Liver (tissue), 9 donors: Measurements from ENCODE around the gene CLRN3. TPM values are rescaled to one million over a fixed set of nuclear protein-coding genes. Genes with fewer than 3 reads are reported as not detected.

Experiments used
- DNase-seq: peaks from one replicate; pipeline ENCODE4 v3.0.0-alpha.2; 2017; ENCODE audit warnings: low spot score
- H3K27ac ChIP-seq, 2 donors: one replicate each; pipeline ENCODE4 v1.7.0; 2013; ENCODE audit warnings: inconsistent platforms in 2 of 2, low read length in 2 of 2, control low read depth in 1 of 2, low read depth in 1 of 2, mild to moderate bottlenecking in 1 of 2
- H3K27me3 ChIP-seq, 4 donors: one replicate each; pipeline versions ENCODE4 v1.6.1 to v1.7.0; 2013; ENCODE audit warnings: low read length in 3 of 4, inconsistent platforms in 1 of 4, mild to moderate bottlenecking in 1 of 4, moderate library complexity in 1 of 4; ENCODE audit not compliant: control insufficient read depth in 4 of 4, insufficient read depth in 4 of 4
- H3K36me3 ChIP-seq, 4 donors: one replicate each; pipeline versions ENCODE4 v1.6.1 to v1.7.0; 2013; ENCODE audit warnings: low read length in 3 of 4, mild to moderate bottlenecking in 3 of 4, low read depth in 1 of 4, moderate library complexity in 1 of 4; ENCODE audit not compliant: control insufficient read depth in 4 of 4, insufficient read depth in 3 of 4
- H3K4me1 ChIP-seq, 4 donors: one replicate each; pipeline versions ENCODE4 v1.6.1 to v1.7.0; 2013; ENCODE audit warnings: low read length in 3 of 4, mild to moderate bottlenecking in 3 of 4, moderate library complexity in 1 of 4; ENCODE audit not compliant: control insufficient read depth in 4 of 4, insufficient read depth in 4 of 4
- H3K4me3 ChIP-seq, 3 donors: one replicate each; pipeline versions ENCODE4 v1.6.1 to v1.7.0; 2013; ENCODE audit warnings: low read length in 3 of 3, control low read depth in 1 of 3, low read depth in 1 of 3, mild to moderate bottlenecking in 1 of 3
- H3K9ac ChIP-seq, 2 donors: one replicate each; pipeline ENCODE4 v1.7.0; 2013; ENCODE audit warnings: low read length in 2 of 2, mild to moderate bottlenecking in 2 of 2, moderate library complexity in 2 of 2, control low read depth in 1 of 2, low read depth in 1 of 2
- H3K9me3 ChIP-seq, 4 donors: one replicate each; pipeline versions ENCODE4 v1.6.1 to v1.7.0; 2013; ENCODE audit warnings: low read length in 3 of 4; ENCODE audit not compliant: control insufficient read depth in 4 of 4
- ATF3 ChIP-seq: IDR thresholded peaks from 2 replicates; pipeline ENCODE4 v1.6.1; 2016; ENCODE audit warnings: antibody characterized with exemption
- EGR1 ChIP-seq, 2 donors: IDR thresholded peaks; 2 replicates each; pipeline ENCODE4 v1.6.1; 2016 to 2018; ENCODE audit warnings: antibody characterized with exemption in 2 of 2, low read depth in 2 of 2
- FOXA1 ChIP-seq: IDR thresholded peaks from 2 replicates; pipeline ENCODE4 v1.6.1; 2016; ENCODE audit warnings: antibody characterized with exemption
- FOXA2 ChIP-seq: IDR thresholded peaks from 2 replicates; pipeline ENCODE4 v1.6.1; 2016; ENCODE audit warnings: antibody characterized with exemption
- GABPA ChIP-seq, 2 donors: IDR thresholded peaks in 1 of 2; conservative IDR thresholded peaks in 1 of 2; 2 replicates each; pipeline ENCODE4 v1.6.1; 2016; ENCODE audit warnings: antibody characterized with exemption in 2 of 2, mild to moderate bottlenecking in 1 of 2, moderate library complexity in 1 of 2
- HNF4A ChIP-seq, 2 donors: conservative IDR thresholded peaks; 2 replicates each; pipeline ENCODE4 v1.6.1; 2016; ENCODE audit warnings: antibody characterized with exemption in 2 of 2, mild to moderate bottlenecking in 2 of 2
- HNF4G ChIP-seq: IDR thresholded peaks from 2 replicates; pipeline ENCODE4 v1.6.1; 2016; ENCODE audit warnings: antibody characterized with exemption
- JUND ChIP-seq, 2 donors: IDR thresholded peaks; 2 replicates each; pipeline ENCODE4 v1.6.1; 2016; ENCODE audit warnings: antibody characterized with exemption in 2 of 2
- NR2F2 ChIP-seq: IDR thresholded peaks from 2 replicates; pipeline ENCODE4 v1.6.1; 2016; ENCODE audit warnings: antibody characterized with exemption
- RAD21 ChIP-seq, 2 donors: IDR thresholded peaks; 2 replicates each; pipeline ENCODE4 v1.6.1; 2016; ENCODE audit warnings: antibody characterized with exemption in 2 of 2, mild to moderate bottlenecking in 2 of 2
- RXRA ChIP-seq, 2 donors: IDR thresholded peaks; 2 replicates each; pipeline ENCODE4 v1.6.1; 2017 to 2018; ENCODE audit warnings: antibody characterized with exemption in 2 of 2, mild to moderate bottlenecking in 1 of 2
- TAF1 ChIP-seq: conservative IDR thresholded peaks from 2 replicates; pipeline ENCODE4 v1.6.1; 2016; ENCODE audit warnings: antibody characterized with exemption, mild to moderate bottlenecking
- YY1 ChIP-seq: IDR thresholded peaks from 2 replicates; pipeline ENCODE4 v1.6.1; 2016; ENCODE audit warnings: antibody characterized with exemption, mild to moderate bottlenecking
- WGBS: extraction: QIAGEN DNeasy Blood & Tissue Kit; methylation state at CpG from one replicate; pipeline ENCODE4 v1.1.7; 2013; 5-methylcytosine and 5-hydroxymethylcytosine counted together
- polyA plus RNA-seq, 2 donors: library from polyadenylated mRNA; stranded (reverse) in 1 of 2; unstranded in 1 of 2; fragments of 200-250 nt in 1 of 2; fragments of >200 nt in 1 of 2; fragmentation: Nextera tagmentation in 1 of 2; extraction: Ambion mirVana in 1 of 2; gene quantifications; one replicate each; pipeline versions ENCODE4 v1.2.1 to v1.2.3, GENCODE V29; 2013 to 2015
- total RNA-seq, 2 donors: library from RNA; depleted of rRNA; stranded (reverse); fragments of >200 nt; gene quantifications; one replicate each; pipeline ENCODE4 v1.2.3, GENCODE V29; 2014
- TF ChIP-seq, protein P1 (sequence below): fragments of 150-350 bp; IDR thresholded peaks from 2 replicates; pipeline ENCODE4 v1.5.1; 2017; ENCODE audit warnings: improper control_type of control experiment, low read depth, low read length; ENCODE audit not compliant: missing input control
- TF ChIP-seq, protein P2 (sequence below): IDR thresholded peaks from 2 replicates; pipeline ENCODE4 v1.6.1; 2016; ENCODE audit warnings: antibody characterized with exemption, mild to moderate bottlenecking
- TF ChIP-seq, protein P3 (sequence below): IDR thresholded peaks from 2 replicates; pipeline ENCODE4 v1.6.1; 2016; ENCODE audit warnings: antibody characterized with exemption
- TF ChIP-seq, protein P4 (sequence below): IDR thresholded peaks from 2 replicates; pipeline ENCODE4 v1.6.1; 2016; ENCODE audit warnings: antibody characterized with exemption
- donor health status: healthy.
- donor health status: healthy.
- donor health status: healthy.
- donor health status: healthy.
- donor health status: healthy.

The CLRN3 gene
- total and polyA plus RNA-seq, 4 donors, result 0.33 to 16.9 (median 6.9) TPM

- Histone ChIP-seq H3K27ac (peak overlapping the region in 1 of 2 donors; percentile 15), H3K36me3 (no peaks in the 10 kb centered on the region), H3K9me3 (peaks cover 0 to 4% (median 0%) of the 10 kb centered on the region in 4 donors), H3K4me3 (no peak overlapping the region), H3K4me1 (peaks cover 8 to 18% (median 15%) of the 10 kb centered on the region in 4 donors), H3K9ac (no peak overlapping the region), H3K27me3 (no peaks in the 10 kb centered on the region)
- 65% methylated on average over 23 of the region's 23 CpGs for WGBS
- no peak for DNase-seq
- TF ChIP-seq EGR1 (IDR thresholded peaks at IDR 0.05; ENCODE audit: low read depth in 2 of 2) (peak in 1 of 2 donors; percentile 68), TAF1 (no peak), RXRA (IDR thresholded peaks at IDR 0.05) (peak in 1 of 2 donors; percentile 26), HNF4A (conservative IDR thresholded peaks at IDR 0.05) (peak in 1 of 2 donors; percentile 33), NR2F2 (no peak)
- TF ChIP-seq, protein P1, sequence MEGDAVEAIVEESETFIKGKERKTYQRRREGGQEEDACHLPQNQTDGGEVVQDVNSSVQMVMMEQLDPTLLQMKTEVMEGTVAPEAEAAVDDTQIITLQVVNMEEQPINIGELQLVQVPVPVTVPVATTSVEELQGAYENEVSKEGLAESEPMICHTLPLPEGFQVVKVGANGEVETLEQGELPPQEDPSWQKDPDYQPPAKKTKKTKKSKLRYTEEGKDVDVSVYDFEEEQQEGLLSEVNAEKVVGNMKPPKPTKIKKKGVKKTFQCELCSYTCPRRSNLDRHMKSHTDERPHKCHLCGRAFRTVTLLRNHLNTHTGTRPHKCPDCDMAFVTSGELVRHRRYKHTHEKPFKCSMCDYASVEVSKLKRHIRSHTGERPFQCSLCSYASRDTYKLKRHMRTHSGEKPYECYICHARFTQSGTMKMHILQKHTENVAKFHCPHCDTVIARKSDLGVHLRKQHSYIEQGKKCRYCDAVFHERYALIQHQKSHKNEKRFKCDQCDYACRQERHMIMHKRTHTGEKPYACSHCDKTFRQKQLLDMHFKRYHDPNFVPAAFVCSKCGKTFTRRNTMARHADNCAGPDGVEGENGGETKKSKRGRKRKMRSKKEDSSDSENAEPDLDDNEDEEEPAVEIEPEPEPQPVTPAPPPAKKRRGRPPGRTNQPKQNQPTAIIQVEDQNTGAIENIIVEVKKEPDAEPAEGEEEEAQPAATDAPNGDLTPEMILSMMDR, result no peak
Observed at GRCh38 chr10:127872011-127872761, 20.6 kb downstream of the CLRN3 start.

DNA sequence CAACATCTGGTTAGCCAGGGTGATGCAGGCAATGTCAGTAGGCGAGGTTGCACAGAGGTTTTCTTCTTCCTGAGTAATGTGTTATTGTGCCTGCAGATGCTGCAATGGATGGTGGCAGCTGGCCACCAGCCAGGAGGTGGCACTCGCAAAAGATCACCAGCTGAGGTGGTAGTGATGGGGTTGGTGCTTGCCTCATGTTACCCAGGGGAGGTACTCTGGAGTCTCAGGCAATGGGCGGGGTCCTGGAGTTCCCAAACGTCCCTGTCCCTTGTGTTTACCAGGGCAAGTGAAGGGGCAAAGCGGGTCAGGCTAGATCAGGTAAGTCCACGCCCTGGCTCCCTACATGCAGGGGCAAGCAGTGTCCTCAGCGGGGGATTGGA is 21.1 kb downstream of the CLRN3 start:
- no peaks in the 10 kb centered on the region for H3K27me3 ChIP-seq
- no peaks in the 10 kb centered on the region for H3K36me3 ChIP-seq
- peaks cover 10 to 18% (median 15%) of the 10 kb centered on the region in 4 donors for H3K4me1 ChIP-seq
- WGBS, result 60% methylated on average over 7 of the region's 7 CpGs
- peaks cover 0 to 4% (median 0%) of the 10 kb centered on the region in 4 donors for H3K9me3 ChIP-seq
- H3K27ac ChIP-seq, result no peak overlapping the region
- no peak for TF ChIP-seq FOXA2
- TF ChIP-seq JUND (IDR thresholded peaks at IDR 0.05), result no peak
- TF ChIP-seq FOXA1, result no peak
- no peak for TF ChIP-seq RXRA (IDR thresholded peaks at IDR 0.05)
- TF ChIP-seq EGR1 (IDR thresholded peaks at IDR 0.05; ENCODE audit: low read depth in 2 of 2), result no peak
- no peak for TF ChIP-seq GABPA (IDR thresholded peaks at IDR 0.05 in 1 of 2, conservative IDR thresholded peaks at IDR 0.05 in 1 of 2)
- TF ChIP-seq, protein P2, sequence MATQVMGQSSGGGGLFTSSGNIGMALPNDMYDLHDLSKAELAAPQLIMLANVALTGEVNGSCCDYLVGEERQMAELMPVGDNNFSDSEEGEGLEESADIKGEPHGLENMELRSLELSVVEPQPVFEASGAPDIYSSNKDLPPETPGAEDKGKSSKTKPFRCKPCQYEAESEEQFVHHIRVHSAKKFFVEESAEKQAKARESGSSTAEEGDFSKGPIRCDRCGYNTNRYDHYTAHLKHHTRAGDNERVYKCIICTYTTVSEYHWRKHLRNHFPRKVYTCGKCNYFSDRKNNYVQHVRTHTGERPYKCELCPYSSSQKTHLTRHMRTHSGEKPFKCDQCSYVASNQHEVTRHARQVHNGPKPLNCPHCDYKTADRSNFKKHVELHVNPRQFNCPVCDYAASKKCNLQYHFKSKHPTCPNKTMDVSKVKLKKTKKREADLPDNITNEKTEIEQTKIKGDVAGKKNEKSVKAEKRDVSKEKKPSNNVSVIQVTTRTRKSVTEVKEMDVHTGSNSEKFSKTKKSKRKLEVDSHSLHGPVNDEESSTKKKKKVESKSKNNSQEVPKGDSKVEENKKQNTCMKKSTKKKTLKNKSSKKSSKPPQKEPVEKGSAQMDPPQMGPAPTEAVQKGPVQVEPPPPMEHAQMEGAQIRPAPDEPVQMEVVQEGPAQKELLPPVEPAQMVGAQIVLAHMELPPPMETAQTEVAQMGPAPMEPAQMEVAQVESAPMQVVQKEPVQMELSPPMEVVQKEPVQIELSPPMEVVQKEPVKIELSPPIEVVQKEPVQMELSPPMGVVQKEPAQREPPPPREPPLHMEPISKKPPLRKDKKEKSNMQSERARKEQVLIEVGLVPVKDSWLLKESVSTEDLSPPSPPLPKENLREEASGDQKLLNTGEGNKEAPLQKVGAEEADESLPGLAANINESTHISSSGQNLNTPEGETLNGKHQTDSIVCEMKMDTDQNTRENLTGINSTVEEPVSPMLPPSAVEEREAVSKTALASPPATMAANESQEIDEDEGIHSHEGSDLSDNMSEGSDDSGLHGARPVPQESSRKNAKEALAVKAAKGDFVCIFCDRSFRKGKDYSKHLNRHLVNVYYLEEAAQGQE, result no peak
- TF ChIP-seq HNF4A (conservative IDR thresholded peaks at IDR 0.05), result no peak
- TF ChIP-seq RAD21 (IDR thresholded peaks at IDR 0.05), result no peak
- TF ChIP-seq, protein P3, sequence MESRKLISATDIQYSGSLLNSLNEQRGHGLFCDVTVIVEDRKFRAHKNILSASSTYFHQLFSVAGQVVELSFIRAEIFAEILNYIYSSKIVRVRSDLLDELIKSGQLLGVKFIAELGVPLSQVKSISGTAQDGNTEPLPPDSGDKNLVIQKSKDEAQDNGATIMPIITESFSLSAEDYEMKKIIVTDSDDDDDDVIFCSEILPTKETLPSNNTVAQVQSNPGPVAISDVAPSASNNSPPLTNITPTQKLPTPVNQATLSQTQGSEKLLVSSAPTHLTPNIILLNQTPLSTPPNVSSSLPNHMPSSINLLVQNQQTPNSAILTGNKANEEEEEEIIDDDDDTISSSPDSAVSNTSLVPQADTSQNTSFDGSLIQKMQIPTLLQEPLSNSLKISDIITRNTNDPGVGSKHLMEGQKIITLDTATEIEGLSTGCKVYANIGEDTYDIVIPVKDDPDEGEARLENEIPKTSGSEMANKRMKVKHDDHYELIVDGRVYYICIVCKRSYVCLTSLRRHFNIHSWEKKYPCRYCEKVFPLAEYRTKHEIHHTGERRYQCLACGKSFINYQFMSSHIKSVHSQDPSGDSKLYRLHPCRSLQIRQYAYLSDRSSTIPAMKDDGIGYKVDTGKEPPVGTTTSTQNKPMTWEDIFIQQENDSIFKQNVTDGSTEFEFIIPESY, result no peak
- no peak for TF ChIP-seq YY1
- TF ChIP-seq, protein P4, sequence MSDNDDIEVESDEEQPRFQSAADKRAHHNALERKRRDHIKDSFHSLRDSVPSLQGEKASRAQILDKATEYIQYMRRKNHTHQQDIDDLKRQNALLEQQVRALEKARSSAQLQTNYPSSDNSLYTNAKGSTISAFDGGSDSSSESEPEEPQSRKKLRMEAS, result no peak
- no peak for TF ChIP-seq NR2F2
- TF ChIP-seq, protein P1, result no peak
- TF ChIP-seq HNF4G, result no peak
- no peak for TF ChIP-seq TAF1
- no peak for TF ChIP-seq ATF3
- no peak overlapping the region for H3K9ac ChIP-seq
- no peak overlapping the region for H3K4me3 ChIP-seq
- DNase-seq, result no peak
